Measurements from ENCODE around the gene DGKD.

- TF ChIP-seq YY1 (IDR thresholded peaks at IDR 0.05; ENCODE audit: insufficient read depth, insufficient read length) (no peak), ZNF274 (IDR thresholded peaks at IDR 0.05; ENCODE audit: low read depth, low read length) (no peak), SUZ12 (IDR thresholded peaks at IDR 0.05; ENCODE audit: extremely low read depth, insufficient read depth, insufficient read length) (no peak)
These were observed 45.3 kb downstream of the DGKD start for GRCh38 chr2:233399306-233400225.

Measured in NT2/D1 (cell line).